G401 (cell line): ENCODE results near the gene CD9. TPM values are rescaled to one million over a fixed set of nuclear protein-coding genes. Genes with fewer than 3 reads are reported as not detected.

Experiments used
- DNase-seq: peaks from one replicate; pipeline ENCODE4 v3.0.0-alpha.2; 2015; ENCODE audit warnings: low spot score
- in situ Hi-C: cut with HindIII; loops from 2 replicates; pipeline ENCODE4 v1.10.0; 2016; ENCODE audit warnings: low sequenced_read_pairs, mixed read lengths
- total RNA-seq: library from RNA; depleted of rRNA; stranded (reverse); fragments of >200 nt; shearing (Covaris generic); gene quantifications from 2 replicates; pipeline ENCODE4 v1.2.3, GENCODE V29; 2014; rRNA removed

Gene CD9
- total RNA-seq, 1 experiment from 2014 or later, result 46.6 TPM

- in situ Hi-C loops, result no loop called here
- DNase-seq, result no peak
These were observed 81.0 kb downstream of the CD9 start for GRCh38 chr12:6281081-6281809.

GRCh38 chr12:6282453-6282840 is 82.2 kb downstream of the CD9 start:
- in situ Hi-C loops, result no loop called here
- DNase-seq, result no peak

- DNase-seq, result no peak
- in situ Hi-C loops, result no loop called here
These were observed 84.1 kb downstream of the CD9 start for GRCh38 chr12:6284273-6284672.

GRCh38 chr12:6285063-6285477 is 84.9 kb downstream of the CD9 start:
- in situ Hi-C loops, result no loop called here
- DNase-seq, result peak; percentile 54

- DNase-seq, result no peak
- in situ Hi-C loops, result no loop called here
These were observed 85.5 kb downstream of the CD9 start for GRCh38 chr12:6285532-6286306.

Other genes starting within 250 kb of the CD9 start
- 0.06 and 0.34 TPM in 2 replicates for gene VWF, start 75.7 kb upstream of the CD9 start, total RNA-seq
- gene PLEKHG6, start 110.3 kb downstream of the CD9 start, total RNA-seq, result 0.06 and 0.14 TPM in 2 replicates
- 87.6 and 118 TPM in 2 replicates for gene TNFRSF1A, start 141.7 kb downstream of the CD9 start, total RNA-seq
- gene SCNN1A, start 175.2 kb downstream of the CD9 start, total RNA-seq, result 28.7 and 67.9 TPM in 2 replicates
- gene LTBR, start 183.8 kb downstream of the CD9 start, total RNA-seq, result 0.86 and 10.1 TPM in 2 replicates
- gene CD27, start 244.6 kb downstream of the CD9 start, total RNA-seq, result not detected in 2 replicates